Adipocyte (in vitro differentiated cells): ENCODE data around the gene GRAMD1B.

ENCODE experiments used
- DNase-seq: peaks from one replicate; pipeline ENCODE4 v3.0.0-alpha.2; 2015; ENCODE audit warnings: low read depth
- H3K27me3 ChIP-seq: replicated peaks from 2 replicates; pipeline ENCODE4 v1.7.0; 2013; ENCODE audit warnings: mild to moderate bottlenecking, low read length, moderate library complexity; ENCODE audit not compliant: control insufficient read depth, insufficient read depth
- H3K36me3 ChIP-seq: 2 replicates; pipeline ENCODE4 v1.7.0; 2013; ENCODE audit warnings: low read length, mild to moderate bottlenecking, moderate library complexity; ENCODE audit not compliant: control insufficient read depth, insufficient read depth, severe bottlenecking
- H3K4me1 ChIP-seq: 2 replicates; pipeline ENCODE4 v1.7.0; 2013; ENCODE audit warnings: mild to moderate bottlenecking, low read length, moderate library complexity; ENCODE audit not compliant: control insufficient read depth, insufficient read depth
- H3K4me3 ChIP-seq: 2 replicates; pipeline ENCODE4 v1.7.0; 2013; ENCODE audit warnings: mild to moderate bottlenecking, low read length, moderate library complexity
- H3K9ac ChIP-seq: 2 replicates; pipeline ENCODE4 v1.7.0; 2013; ENCODE audit warnings: mild to moderate bottlenecking, low read length, moderate library complexity
- H3K9me3 ChIP-seq: 2 replicates; pipeline ENCODE4 v1.7.0; 2013; ENCODE audit warnings: mild to moderate bottlenecking, low read length, moderate library complexity; ENCODE audit not compliant: control insufficient read depth

GRAMD1B gene

GRCh38 chr11:123665306-123665705, 235.2 kb downstream of the GRAMD1B start:
- Histone ChIP-seq H3K27me3 (peaks cover 14% of the 10 kb centered on the region), H3K4me1 (no peaks in the 10 kb centered on the region), H3K9ac (no peak overlapping the region), H3K36me3 (no peaks in the 10 kb centered on the region), H3K9me3 (peaks cover 4% of the 10 kb centered on the region), H3K4me3 (no peak overlapping the region)
- no peak for DNase-seq

- DNase-seq: no peak
- Histone ChIP-seq H3K36me3 (no peaks in the 10 kb centered on the region), H3K4me1 (no peaks in the 10 kb centered on the region), H3K9me3 (peaks cover 4% of the 10 kb centered on the region), H3K4me3 (no peak overlapping the region), H3K27me3 (peaks cover 25% of the 10 kb centered on the region), H3K9ac (no peak overlapping the region)
These were observed 240.0 kb downstream of the GRAMD1B start for GRCh38 chr11:123670081-123670480.

- H3K4me3 ChIP-seq: no peak overlapping the region
- peaks cover 24% of the 10 kb centered on the region for H3K27me3 ChIP-seq
- H3K4me1 ChIP-seq: peaks cover 4% of the 10 kb centered on the region
- no peak overlapping the region for H3K9ac ChIP-seq
- H3K9me3 ChIP-seq: peaks cover 9% of the 10 kb centered on the region
- DNase-seq: no peak
- H3K36me3 ChIP-seq: no peaks in the 10 kb centered on the region
These were observed 241.5 kb downstream of the GRAMD1B start for GRCh38 chr11:123671534-123671933.

- no peak overlapping the region for H3K4me3 ChIP-seq
- H3K4me1 ChIP-seq: peaks cover 11% of the 10 kb centered on the region
- H3K27me3 ChIP-seq: peaks cover 22% of the 10 kb centered on the region
- H3K36me3 ChIP-seq: no peaks in the 10 kb centered on the region
- H3K9me3 ChIP-seq: peaks cover 5% of the 10 kb centered on the region
- no peak for DNase-seq
- H3K9ac ChIP-seq: no peak overlapping the region
These were observed 242.5 kb downstream of the GRAMD1B start for GRCh38 chr11:123672568-123672967.

GRCh38 chr11:123674297-123674696, 244.2 kb downstream of the GRAMD1B start:
- peaks cover 15% of the 10 kb centered on the region for H3K4me1 ChIP-seq
- no peak for DNase-seq
- peaks cover 5% of the 10 kb centered on the region for H3K9me3 ChIP-seq
- no peaks in the 10 kb centered on the region for H3K36me3 ChIP-seq
- peaks cover 20% of the 10 kb centered on the region for H3K27me3 ChIP-seq
- no peak overlapping the region for H3K4me3 ChIP-seq
- H3K9ac ChIP-seq: no peak overlapping the region
